Central memory CD8-positive, alpha-beta T cell (primary cell): ENCODE results near the gene ZNF296.
A peak's percentile ranks its signal among the peaks of the same experiment; 100 is the strongest.
"Not testable (repeated sequence)": the region's sequence is repeated elsewhere in the genome, so short reads cannot be mapped to it uniquely, and the experiment has no call there.

Experiments used
- ATAC-seq: fragments of 150-1000 bp; cut with Tn5 transposase; replicated peaks from 2 replicates; pipeline ENCODE4 v1.10.0; 2022; ENCODE audit warnings: mild to moderate bottlenecking, moderate FRiP score, moderate number of reproducible peaks; ENCODE audit not compliant: poor library complexity, severe bottlenecking; ENCODE audit errors: extremely low read depth
- DNase-seq, 2 donors: peaks; one replicate each; pipeline ENCODE4 v3.0.0; 2021; ENCODE audit warnings: low spot score in 2 of 2
- H3K27ac Mint-ChIP-seq: one replicate; pipeline ENCODE4 v1.8.0; 2022; ENCODE audit warnings: low read depth, mild to moderate bottlenecking, moderate library complexity, mixed read lengths
- H3K27me3 Mint-ChIP-seq: one replicate; pipeline ENCODE4 v1.8.0; 2022; ENCODE audit warnings: mixed read lengths
- H3K36me3 Mint-ChIP-seq: one replicate; pipeline ENCODE4 v1.8.0; 2022; ENCODE audit warnings: mild to moderate bottlenecking, moderate library complexity, mixed read lengths; ENCODE audit not compliant: insufficient read depth
- H3K4me1 Mint-ChIP-seq: one replicate; pipeline ENCODE4 v1.8.0; 2022; ENCODE audit warnings: mixed read lengths
- H3K4me3 Mint-ChIP-seq: one replicate; pipeline ENCODE4 v1.8.0; 2022; ENCODE audit warnings: mild to moderate bottlenecking, moderate library complexity, mixed read lengths
- H3K9me3 Mint-ChIP-seq: one replicate; pipeline ENCODE4 v1.8.0; 2022; ENCODE audit warnings: mixed read lengths

The ZNF296 gene

GRCh38 chr19:45114116-45114515 lies 37.8 kb upstream of the ZNF296 start:
- DNase-seq (no peak), ATAC-seq (no peak)
- no peaks in the 10 kb centered on the region for H3K9me3 Mint-ChIP-seq
- peaks cover 1% of the 10 kb centered on the region for H3K36me3 Mint-ChIP-seq
- H3K27me3 Mint-ChIP-seq, result no peaks in the 10 kb centered on the region
- H3K4me3 Mint-ChIP-seq, result no peak overlapping the region
- peaks cover 51% of the 10 kb centered on the region for H3K4me1 Mint-ChIP-seq
- no peak overlapping the region for H3K27ac Mint-ChIP-seq

GRCh38 chr19:45113628-45114027 lies 37.4 kb upstream of the ZNF296 start:
- Mint-ChIP-seq H3K27me3 (no peaks in the 10 kb centered on the region), H3K27ac (no peak overlapping the region), H3K9me3 (no peaks in the 10 kb centered on the region), H3K4me1 (peaks cover 49% of the 10 kb centered on the region), H3K36me3 (peaks cover 2% of the 10 kb centered on the region), H3K4me3 (no peak overlapping the region)
- DNase-seq (no peak), ATAC-seq (no peak)

GRCh38 chr19:45112111-45112827 lies 36.0 kb upstream of the ZNF296 start:
- no peak for DNase-seq
- H3K4me3 Mint-ChIP-seq, result no peak overlapping the region
- no peak for ATAC-seq
- H3K9me3 Mint-ChIP-seq, result no peaks in the 10 kb centered on the region
- H3K27ac Mint-ChIP-seq, result peak overlapping the region; percentile 44
- no peaks in the 10 kb centered on the region for H3K27me3 Mint-ChIP-seq
- peaks cover 40% of the 10 kb centered on the region for H3K4me1 Mint-ChIP-seq
- peaks cover 2% of the 10 kb centered on the region for H3K36me3 Mint-ChIP-seq

- H3K4me3 Mint-ChIP-seq, result no peak overlapping the region
- ATAC-seq (no peak), DNase-seq (no peak)
- H3K9me3 Mint-ChIP-seq, result no peaks in the 10 kb centered on the region
- H3K27me3 Mint-ChIP-seq, result no peaks in the 10 kb centered on the region
- H3K4me1 Mint-ChIP-seq, result peaks cover 30% of the 10 kb centered on the region
- H3K27ac Mint-ChIP-seq, result no peak overlapping the region
- H3K36me3 Mint-ChIP-seq, result peaks cover 2% of the 10 kb centered on the region
Observed at GRCh38 chr19:45110851-45111266, 34.6 kb upstream of the ZNF296 start.

- DNase-seq (no peak), ATAC-seq (no peak)
- no peak overlapping the region for H3K27ac Mint-ChIP-seq
- H3K36me3 Mint-ChIP-seq, result peaks cover 2% of the 10 kb centered on the region
- no peak overlapping the region for H3K4me3 Mint-ChIP-seq
- H3K4me1 Mint-ChIP-seq, result peaks cover 50% of the 10 kb centered on the region
- no peaks in the 10 kb centered on the region for H3K9me3 Mint-ChIP-seq
- H3K27me3 Mint-ChIP-seq, result no peaks in the 10 kb centered on the region
Observed at GRCh38 chr19:45107621-45108150, 31.4 kb upstream of the ZNF296 start.

- H3K27me3 Mint-ChIP-seq, H3K4me3 Mint-ChIP-seq, H3K27ac Mint-ChIP-seq: not testable (repeated sequence)
Observed at GRCh38 chr19:45106363-45106762, 30.1 kb upstream of the ZNF296 start.

GRCh38 chr19:45104658-45105349 lies 28.5 kb upstream of the ZNF296 start:
- H3K4me3 Mint-ChIP-seq, result peak overlapping the region; percentile 67
- H3K27ac Mint-ChIP-seq, result peak overlapping the region; percentile 74
- H3K9me3 Mint-ChIP-seq, result no peaks in the 10 kb centered on the region
- peaks cover 51% of the 10 kb centered on the region for H3K4me1 Mint-ChIP-seq
- no peaks in the 10 kb centered on the region for H3K27me3 Mint-ChIP-seq
- ATAC-seq (no peak), DNase-seq (no peak)
- peaks cover 4% of the 10 kb centered on the region for H3K36me3 Mint-ChIP-seq

More at GRCh38 chr19:45106363-45106762, 30.1 kb upstream of the ZNF296 start:
- not testable (repeated sequence) for H3K36me3 Mint-ChIP-seq, H3K9me3 Mint-ChIP-seq, ATAC-seq, DNase-seq
- H3K4me1 Mint-ChIP-seq, result peaks cover 56% of the 10 kb centered on the region

GRCh38 chr19:45103508-45104319 lies 27.4 kb upstream of the ZNF296 start:
- Mint-ChIP-seq H3K9me3 (no peaks in the 10 kb centered on the region), H3K36me3 (peaks cover 2% of the 10 kb centered on the region), H3K27ac (no peak overlapping the region), H3K4me1 (peaks cover 52% of the 10 kb centered on the region), H3K4me3 (peak overlapping the region; percentile 67), H3K27me3 (no peaks in the 10 kb centered on the region)
- ATAC-seq (peak; percentile 45), DNase-seq (no peak)

GRCh38 chr19:45103156-45103507 lies 26.9 kb upstream of the ZNF296 start:
- peak overlapping the region; percentile 67 for H3K4me3 Mint-ChIP-seq

GRCh38 chr19:45102481-45102880 lies 26.2 kb upstream of the ZNF296 start:
- peaks cover 65% of the 10 kb centered on the region for H3K4me1 Mint-ChIP-seq
- ATAC-seq (no peak), DNase-seq (no peak)
- no peak overlapping the region for H3K4me3 Mint-ChIP-seq
- no peaks in the 10 kb centered on the region for H3K9me3 Mint-ChIP-seq
- peaks cover 2% of the 10 kb centered on the region for H3K36me3 Mint-ChIP-seq
- no peaks in the 10 kb centered on the region for H3K27me3 Mint-ChIP-seq
- no peak overlapping the region for H3K27ac Mint-ChIP-seq

More at GRCh38 chr19:45103156-45103507, 26.9 kb upstream of the ZNF296 start:
- H3K4me1 Mint-ChIP-seq, result peaks cover 58% of the 10 kb centered on the region
- ATAC-seq (peak; percentile 96), DNase-seq (peak in 1 of 2 donors; percentile 21)
- no peaks in the 10 kb centered on the region for H3K9me3 Mint-ChIP-seq
- H3K36me3 Mint-ChIP-seq, result peaks cover 2% of the 10 kb centered on the region
- no peaks in the 10 kb centered on the region for H3K27me3 Mint-ChIP-seq
- H3K27ac Mint-ChIP-seq, result no peak overlapping the region

GRCh38 chr19:45101806-45102205 lies 25.5 kb upstream of the ZNF296 start:
- Mint-ChIP-seq H3K4me1 (peaks cover 71% of the 10 kb centered on the region), H3K9me3 (no peaks in the 10 kb centered on the region), H3K27ac (no peak overlapping the region), H3K27me3 (no peaks in the 10 kb centered on the region), H3K4me3 (no peak overlapping the region), H3K36me3 (peaks cover 2% of the 10 kb centered on the region)
- DNase-seq, result no peak
- no peak for ATAC-seq

GRCh38 chr19:45100846-45101252 lies 24.6 kb upstream of the ZNF296 start:
- no peak overlapping the region for H3K4me3 Mint-ChIP-seq
- H3K9me3 Mint-ChIP-seq, result no peaks in the 10 kb centered on the region

More at GRCh38 chr19:45100846-45101252, 24.6 kb upstream of the ZNF296 start:
- ATAC-seq (no peak), DNase-seq (no peak)
- Mint-ChIP-seq H3K36me3 (peaks cover 2% of the 10 kb centered on the region), H3K4me1 (peaks cover 81% of the 10 kb centered on the region), H3K27me3 (no peaks in the 10 kb centered on the region), H3K27ac (peak overlapping the region; percentile 56)
